KBM-7 (cell line): Measurements from ENCODE around the gene PSMB8.
"Not testable (repeated sequence)": the region's sequence is repeated elsewhere in the genome, so short reads cannot be mapped to it uniquely, and the experiment has no call there.

Source experiments
- DNase-seq: peaks from one replicate; pipeline ENCODE4 v3.0.0-alpha.2; 2015
- in situ Hi-C: fragments of 300-500 bp; cut with MboI; formaldehyde crosslinking; loops from 2 replicates; pipeline ENCODE4 v1.14.3; 2020; ENCODE audit warnings: low sequenced_read_pairs, low pct_unique_long_range_greater_than_20kb, mixed read lengths

PSMB8 gene

GRCh38 chr6:32814145-32814544 is 29.7 kb downstream of the PSMB8 start:
- in situ Hi-C loops = no loop called here
- no peak for DNase-seq

GRCh38 chr6:32809171-32809570 is 34.7 kb downstream of the PSMB8 start:
- in situ Hi-C loops = no loop called here
- no peak for DNase-seq

GRCh38 chr6:32807020-32807580 is 36.7 kb downstream of the PSMB8 start:
- in situ Hi-C loops = no loop called here
- DNase-seq = no peak

GRCh38 chr6:32805404-32805803 is 38.4 kb downstream of the PSMB8 start:
- DNase-seq, in situ Hi-C loops: not testable (repeated sequence)

- in situ Hi-C loops = no loop called here
- DNase-seq = no peak
Measured at GRCh38 chr6:32803416-32803815, 40.4 kb downstream of the PSMB8 start.

GRCh38 chr6:32799740-32800139 is 44.1 kb downstream of the PSMB8 start:
- in situ Hi-C loops = loop anchor here (25.0 kb wide), 1 partner anchor 387 kb away; the partner anchor contains the start of gene BTNL2
- no peak for DNase-seq

DNA sequence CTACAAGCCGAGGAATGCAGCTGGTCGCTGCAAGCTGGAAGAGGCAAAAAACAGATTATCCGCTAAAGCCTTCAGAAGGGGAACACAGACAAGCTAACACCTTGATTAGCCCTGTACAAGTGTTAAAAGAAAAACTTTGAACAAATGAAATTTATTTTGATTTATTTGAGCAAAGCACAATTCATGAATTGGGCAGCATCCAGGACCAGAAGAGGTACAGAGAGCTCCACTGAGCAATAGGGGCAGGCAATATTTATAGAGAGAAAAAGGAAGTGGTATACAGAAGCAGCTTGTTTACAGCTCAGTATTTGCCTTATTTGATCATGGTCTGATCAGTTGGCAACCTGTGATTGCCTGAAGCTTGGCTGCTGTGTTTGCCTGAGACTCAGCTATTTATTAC is 44.7 kb downstream of the PSMB8 start:
- in situ Hi-C loops = loop anchor here (25.0 kb wide), 1 partner anchor 387 kb away; the partner anchor contains the start of gene BTNL2
- peak; percentile 29 for DNase-seq

DNA sequence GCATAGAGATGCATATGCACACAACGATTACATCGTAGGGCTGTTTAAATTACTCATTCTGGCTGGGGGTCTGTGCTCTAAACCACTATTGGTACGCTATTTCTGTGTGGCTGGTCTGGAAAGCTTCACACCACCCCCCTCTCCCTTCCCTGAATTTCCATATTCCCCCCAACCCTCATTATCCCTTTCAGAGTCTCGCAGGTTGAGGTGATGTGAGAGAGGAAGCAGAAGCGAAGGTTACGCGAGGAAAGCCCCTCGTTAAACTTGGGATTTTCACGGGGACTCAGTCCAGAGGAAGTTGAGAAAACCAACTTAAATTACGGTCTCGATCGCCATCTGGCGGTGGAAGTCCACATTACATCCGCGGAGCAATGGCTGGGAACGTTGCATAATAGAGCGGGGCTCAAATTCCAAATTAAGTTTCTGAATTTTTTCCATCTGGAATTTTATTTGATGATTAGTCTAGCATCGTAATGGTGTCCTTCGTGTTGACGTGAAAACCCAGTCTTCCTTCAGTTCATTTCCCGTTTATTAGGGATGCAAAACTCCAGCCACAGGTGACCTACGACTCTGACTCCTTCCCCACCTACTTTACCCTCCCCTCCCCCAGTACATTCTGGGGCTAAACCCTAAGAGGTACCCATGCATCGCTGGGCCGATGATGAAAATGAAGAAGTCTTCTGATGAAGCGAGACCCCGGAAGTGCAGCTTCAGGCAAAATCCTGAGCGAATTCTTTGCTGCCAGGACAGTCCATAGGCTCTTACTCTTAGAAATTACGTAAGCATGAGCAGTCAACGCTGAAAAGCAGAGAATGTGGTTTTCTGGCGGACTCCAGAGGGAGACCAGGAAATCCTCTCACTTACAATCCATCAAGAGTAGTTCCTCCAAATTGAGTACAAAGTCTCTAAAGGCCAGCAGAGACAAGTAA is 46.7 kb downstream of the PSMB8 start:
- DNase-seq = peak; percentile 93
- in situ Hi-C loops = loop anchor here (25.0 kb wide), 1 partner anchor 385 kb away; the partner anchor contains the start of gene BTNL2

DNA sequence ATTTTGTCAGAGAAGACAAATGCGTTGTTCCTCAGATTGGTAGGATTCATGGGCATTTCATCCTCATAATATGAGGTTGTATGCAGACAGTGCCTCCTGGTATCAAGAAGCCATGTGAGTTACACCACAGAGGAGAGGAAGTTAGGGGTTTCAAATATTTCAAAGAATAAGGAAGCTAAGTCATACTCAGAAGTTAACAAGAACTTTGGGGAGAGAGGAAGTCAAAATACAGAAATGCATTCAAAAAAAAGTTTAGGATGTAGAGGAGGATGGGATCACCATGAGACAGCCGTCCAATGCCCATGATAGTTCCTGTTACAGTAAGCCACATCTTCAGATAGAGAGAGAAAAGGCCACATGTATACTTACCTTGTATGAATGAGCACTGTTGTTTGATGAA is 49.3 kb downstream of the PSMB8 start:
- DNase-seq = peak; percentile 84

DNA sequence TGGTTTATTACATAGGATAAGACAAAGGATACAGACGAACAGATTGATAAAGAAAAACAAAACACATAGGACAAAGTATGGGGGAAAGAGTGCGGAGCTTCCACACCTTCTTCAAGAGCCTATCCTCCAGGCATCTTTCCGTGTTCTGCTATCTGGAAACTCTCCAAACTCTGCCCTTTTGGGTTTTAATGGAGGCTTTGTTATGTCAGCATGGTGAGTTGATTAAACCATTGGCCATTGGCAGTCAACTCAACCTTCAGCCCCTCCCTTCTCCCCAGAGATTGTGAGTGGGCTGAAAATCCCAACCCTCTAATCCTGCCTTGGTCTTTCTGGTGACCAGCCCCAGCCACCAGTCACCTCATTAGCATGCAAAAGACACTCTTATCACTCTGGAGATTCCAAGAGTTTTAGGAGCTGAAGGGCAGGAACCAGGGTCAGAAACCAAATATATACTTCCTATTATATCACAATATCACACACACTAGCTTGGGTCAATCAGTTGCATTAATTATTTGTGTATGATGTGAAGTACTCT is 50.9 kb downstream of the PSMB8 start:
- in situ Hi-C loops = loop anchor here (25.0 kb wide), 1 partner anchor 381 kb away; the partner anchor contains the start of gene BTNL2
- no peak for DNase-seq

More for the DNA sequence above, 49.3 kb downstream of the PSMB8 start:
- in situ Hi-C loops = loop anchor here (25.0 kb wide), 1 partner anchor 382 kb away; the partner anchor contains the start of gene BTNL2
